Coronary artery (tissue), 2 donors: Measurements from ENCODE around the gene HSPH1.
"Not testable (repeated sequence)": the region's sequence is repeated elsewhere in the genome, so short reads cannot be mapped to it uniquely, and the experiment has no call there.

Experiments used
- DNase-seq: peaks from one replicate; pipeline ENCODE4 v3.0.0-alpha.2; 2017; ENCODE audit warnings: low spot score
- H3K27ac ChIP-seq, 2 donors: fragments of 200-600 bp; sonication (generic); one replicate each; pipeline ENCODE4 v1.5.1; 2016 to 2019
- H3K4me3 ChIP-seq: fragments of 200-600 bp; sonication (generic); 2 replicates; pipeline ENCODE4 v1.5.1; 2016; ENCODE audit warnings: mild to moderate bottlenecking, moderate library complexity
- CTCF ChIP-seq: fragments of 200-600 bp; sonication (generic); IDR thresholded peaks from one replicate; pipeline ENCODE4 v1.5.1; 2019; ENCODE audit warnings: antibody characterized with exemption

The HSPH1 gene

DNA sequence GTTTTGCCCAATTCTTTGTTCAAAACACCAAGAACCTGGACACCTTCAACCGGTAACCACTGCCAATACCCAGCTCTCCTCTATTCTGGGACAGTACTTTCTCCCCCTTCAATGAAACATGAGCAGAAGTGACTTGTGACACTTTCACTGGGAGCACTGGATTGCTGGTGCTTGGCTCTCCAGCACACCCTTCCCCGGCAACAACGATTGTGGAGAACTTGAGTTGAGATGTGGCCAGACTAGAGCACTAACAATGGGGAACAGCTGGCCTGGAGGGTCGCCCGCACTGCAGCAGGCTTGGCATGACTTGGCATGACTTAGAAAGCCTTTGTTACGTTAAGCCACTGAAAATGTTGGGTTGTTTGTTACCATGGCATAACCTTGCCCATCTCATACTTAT is 30.6 kb upstream of the HSPH1 start:
- Histone ChIP-seq H3K27ac (no peak overlapping the region), H3K4me3 (no peak overlapping the region)
- no peak for TF ChIP-seq CTCF
- DNase-seq: no peak

GRCh38 chr13:31191748-31192147 is 30.0 kb upstream of the HSPH1 start:
- no peak overlapping the region for H3K27ac ChIP-seq
- no peak overlapping the region for H3K4me3 ChIP-seq
- TF ChIP-seq CTCF: no peak
- no peak for DNase-seq

GRCh38 chr13:31184981-31185645 is 23.4 kb upstream of the HSPH1 start:
- H3K4me3 ChIP-seq: no peak overlapping the region
- H3K27ac ChIP-seq: no peak overlapping the region
- DNase-seq: no peak
- no peak for TF ChIP-seq CTCF

DNA sequence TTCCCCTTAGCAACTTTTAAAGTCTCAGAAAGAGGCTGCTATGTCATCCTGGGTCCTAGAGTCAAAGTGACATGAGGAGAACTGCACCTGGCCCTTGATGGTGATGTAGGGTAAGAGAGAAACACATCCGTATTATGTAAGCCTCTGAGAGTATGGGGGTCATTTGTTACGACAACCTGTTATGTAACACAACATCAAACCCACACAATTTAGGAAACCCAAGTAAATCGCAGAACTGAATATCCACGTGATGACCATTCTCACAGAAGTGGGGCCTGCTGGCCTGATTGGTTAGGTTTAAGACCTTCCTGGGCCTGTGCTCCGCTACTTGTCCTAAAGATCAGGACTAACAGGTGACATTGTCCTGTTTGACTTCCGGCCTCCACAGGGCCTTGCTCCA is 22.7 kb upstream of the HSPH1 start:
- Histone ChIP-seq H3K27ac (no peak overlapping the region), H3K4me3 (no peak overlapping the region)
- TF ChIP-seq CTCF: no peak
- no peak for DNase-seq

DNA sequence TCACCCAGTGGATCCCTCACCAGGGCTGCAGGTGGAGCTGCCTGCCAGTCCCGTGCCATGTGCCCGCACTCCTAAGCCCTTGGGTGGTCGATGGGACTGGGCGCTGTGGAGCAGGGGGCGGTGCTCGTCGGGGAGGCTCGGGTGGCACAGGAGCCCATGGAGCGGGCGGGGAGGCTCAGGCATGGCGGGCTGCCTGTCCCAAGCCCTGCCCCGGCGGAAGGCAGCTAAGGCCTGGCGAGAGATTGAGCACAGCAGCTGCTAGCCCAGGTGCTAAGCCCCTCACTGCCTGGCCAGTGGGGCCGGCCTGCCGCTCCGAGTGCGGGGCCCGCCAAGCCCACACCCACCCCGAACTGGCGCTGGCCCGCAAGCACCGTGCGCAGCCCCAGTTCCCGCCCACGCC is 21.3 kb upstream of the HSPH1 start:
- TF ChIP-seq CTCF: no peak
- Histone ChIP-seq H3K27ac (no peak overlapping the region), H3K4me3 (no peak overlapping the region)
- no peak for DNase-seq

DNA sequence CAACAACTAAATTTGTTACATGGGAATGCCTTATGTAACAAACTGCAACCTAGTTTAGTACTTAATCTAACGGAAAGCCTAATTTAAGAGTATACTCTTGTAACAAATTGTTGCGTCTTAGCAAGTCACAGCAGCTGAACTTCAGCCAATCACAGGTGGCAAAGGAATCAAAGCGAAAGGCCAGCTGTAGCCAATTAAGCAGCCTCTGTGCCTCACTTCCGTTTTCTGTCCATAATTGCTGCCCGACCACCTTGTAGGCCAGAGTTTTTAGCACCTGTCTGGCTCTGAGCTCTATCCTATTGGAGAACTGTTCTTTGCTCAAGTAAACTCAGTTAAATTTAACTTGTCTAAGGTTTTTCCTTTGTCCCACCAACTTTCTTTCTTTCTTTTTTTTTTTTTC is 18.1 kb upstream of the HSPH1 start:
- H3K27ac ChIP-seq: no peak overlapping the region
- no peak for TF ChIP-seq CTCF
- H3K4me3 ChIP-seq: no peak overlapping the region
- DNase-seq: no peak

DNA sequence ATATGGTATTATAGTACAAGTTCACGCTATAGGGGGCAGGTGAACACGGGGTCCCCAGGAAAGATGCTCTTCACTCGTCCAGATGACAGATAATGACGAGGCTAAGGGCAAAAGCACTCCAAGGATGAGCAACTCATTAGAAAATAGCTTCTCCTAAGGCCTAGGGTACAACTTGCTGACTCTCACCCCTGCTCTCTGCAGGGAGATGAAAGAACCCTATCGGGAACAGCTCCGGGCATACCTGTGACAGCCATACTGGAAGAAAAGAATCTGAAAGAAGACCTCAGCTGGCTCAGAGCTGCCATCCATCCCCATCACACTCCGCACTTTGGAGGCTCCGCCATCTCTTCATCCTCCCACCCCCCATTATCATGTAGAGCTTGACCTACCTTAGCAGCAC is 17.5 kb upstream of the HSPH1 start:
- no peak for DNase-seq
- H3K27ac ChIP-seq: no peak overlapping the region
- TF ChIP-seq CTCF: no peak
- no peak overlapping the region for H3K4me3 ChIP-seq

DNA sequence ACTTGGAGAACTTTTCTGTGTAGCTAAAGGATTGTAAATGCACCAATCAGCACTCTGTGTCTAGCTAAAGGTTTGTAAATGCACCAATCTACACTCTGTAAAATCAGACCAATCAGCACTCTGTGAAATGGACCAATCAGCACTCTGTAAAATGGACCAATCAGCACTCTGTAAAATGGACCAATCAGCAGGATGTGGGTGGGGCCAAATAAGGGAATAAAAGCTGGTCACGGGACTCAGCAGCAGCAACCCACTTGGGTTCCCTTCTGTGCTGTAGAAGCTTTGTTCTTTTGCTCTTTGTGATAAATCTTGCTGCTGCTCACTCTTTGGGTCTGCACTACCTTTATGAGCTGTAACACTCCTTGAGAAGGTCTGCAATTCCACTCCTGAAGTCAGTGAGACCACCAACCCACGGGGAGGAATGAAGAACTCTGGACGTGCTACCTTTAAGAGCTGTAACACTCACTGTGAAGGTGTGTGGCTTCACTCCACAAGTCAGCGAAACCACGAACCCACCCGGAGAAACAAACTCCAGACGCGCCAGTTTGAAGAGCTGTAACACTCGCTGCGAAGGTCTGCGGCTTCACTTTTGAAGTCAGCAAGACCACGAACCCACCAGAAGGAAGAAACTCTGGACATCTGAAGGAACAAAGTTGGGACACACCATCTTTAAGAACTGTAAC is 16.2 kb upstream of the HSPH1 start:
- H3K27ac ChIP-seq, H3K4me3 ChIP-seq, DNase-seq: not testable (repeated sequence)
